HEK293T (cell line): Measurements from ENCODE around the gene MYO1A.

Experiments used
- CTCF ChIA-PET: fragments of 350-600 bp; formaldehyde crosslinking; extraction: SDS; loops from one replicate; lab custom pipeline; 2021; ENCODE audit warnings: antibody characterized with exemption, inconsistent platforms; lab: Yijun Ruan, JAX
- POLR2A ChIA-PET: fragments of 350-600 bp; formaldehyde crosslinking; extraction: SDS; loops from one replicate; lab custom pipeline; 2020; ENCODE audit warnings: antibody characterized with exemption, inconsistent platforms; lab: Yijun Ruan, JAX
- DNase-seq: peaks from one replicate; pipeline ENCODE4 v3.0.0; 2012; ENCODE audit warnings: mixed read lengths; ENCODE audit errors: extremely low spot score
- ARNT ChIP-seq: fragments of 450-650 bp; IDR thresholded peaks from 2 replicates; pipeline ENCODE4 v1.6.1; 2017; ENCODE audit warnings: mild to moderate bottlenecking
- BHLHE40 ChIP-seq: fragments of 450-650 bp; IDR thresholded peaks from 2 replicates; pipeline ENCODE4 v1.6.1; 2016; ENCODE audit warnings: mild to moderate bottlenecking, moderate library complexity, borderline replicate concordance
- CTBP1 ChIP-seq: fragments of 450-650 bp; IDR thresholded peaks from 2 replicates; pipeline ENCODE4 v1.6.1; 2016; ENCODE audit warnings: borderline replicate concordance
- ELF4 ChIP-seq: fragments of 450-650 bp; IDR thresholded peaks from 2 replicates; pipeline ENCODE4 v1.6.1; 2017; ENCODE audit warnings: antibody characterized with exemption
- FOXA1 ChIP-seq: fragments of 450-650 bp; IDR thresholded peaks from 2 replicates; pipeline ENCODE4 v1.6.1; 2016; ENCODE audit warnings: mild to moderate bottlenecking
- FOXK2 ChIP-seq: fragments of 450-650 bp; IDR thresholded peaks from 2 replicates; pipeline ENCODE4 v1.6.1; 2016; ENCODE audit warnings: mild to moderate bottlenecking
- FOXM1 ChIP-seq: fragments of 450-650 bp; IDR thresholded peaks from 2 replicates; pipeline ENCODE4 v1.6.1; 2017; ENCODE audit warnings: mild to moderate bottlenecking, borderline replicate concordance
- HDGF ChIP-seq: fragments of 450-650 bp; IDR thresholded peaks from 2 replicates; pipeline ENCODE4 v1.6.1; 2017; ENCODE audit warnings: antibody characterized with exemption, borderline replicate concordance
- L3MBTL2 ChIP-seq: fragments of 450-650 bp; conservative IDR thresholded peaks from 2 replicates; pipeline ENCODE4 v1.6.1; 2016; ENCODE audit warnings: mild to moderate bottlenecking
- LEF1 ChIP-seq: fragments of 450-650 bp; IDR thresholded peaks from 2 replicates; pipeline ENCODE4 v1.6.1; 2017; ENCODE audit warnings: mild to moderate bottlenecking, borderline replicate concordance
- NFRKB ChIP-seq: fragments of 450-650 bp; IDR thresholded peaks from 2 replicates; pipeline ENCODE4 v1.6.1; 2016; ENCODE audit warnings: mild to moderate bottlenecking, moderate library complexity
- PKNOX1 ChIP-seq: fragments of 450-650 bp; IDR thresholded peaks from 2 replicates; pipeline ENCODE4 v1.6.1; 2016
- SP1 ChIP-seq: fragments of 450-650 bp; IDR thresholded peaks from 2 replicates; pipeline ENCODE4 v1.6.1; 2017
- SUZ12 ChIP-seq: fragments of 450-650 bp; IDR thresholded peaks from 2 replicates; pipeline ENCODE4 v1.6.1; 2016; ENCODE audit warnings: mild to moderate bottlenecking
- TARDBP ChIP-seq: fragments of 450-650 bp; IDR thresholded peaks from 2 replicates; pipeline ENCODE4 v1.6.1; 2016
- ZNF384 ChIP-seq: fragments of 450-650 bp; IDR thresholded peaks from 2 replicates; pipeline ENCODE4 v1.6.1; 2016

Gene MYO1A

GRCh38 chr12:57088354-57089270 is 38.7 kb upstream of the MYO1A start, which contains the start of gene NAB2:
NAB2 (plus strand) TSS chr12:57089114; CDS start chr12:57089272, 158 bp downstream.
- POLR2A ChIA-PET = interaction anchor here (1.0 to 4.9 kb wide), 5 partner anchors 10 to 72 kb away, joined by 3 to 41 read pairs (median 12); partner anchors contain the start of genes NEMP1, STAT6 and TAC3
- peak; percentile 85 for DNase-seq
- CTCF ChIA-PET = interaction anchor here (0.6 to 2.3 kb wide), 2 partner anchors 20 to 23 kb away, joined by 4 to 12 read pairs; partner anchors contain the start of gene STAT6
- TF ChIP-seq TARDBP (no peak), ARNT (no peak), L3MBTL2 (peak; percentile 95), FOXM1 (no peak)

- ChIA-PET CTCF (interaction anchor here (1.5 to 2.3 kb wide), 2 partner anchors 24 to 85 kb away, joined by 3 to 12 read pairs; partner anchors contain the start of gene STAT6), POLR2A (interaction anchor here (0.6 to 4.9 kb wide), 4 partner anchors 9 to 72 kb away, joined by 3 to 41 read pairs (median 15); partner anchors contain the start of genes NEMP1, STAT6 and TAC3)
- TF ChIP-seq FOXM1 (no peak), LEF1 (no peak), ELF4 (no peak), HDGF (no peak), CTBP1 (no peak), PKNOX1 (no peak), SUZ12 (no peak), SP1 (no peak)
- DNase-seq = peak; percentile 29
These were observed 37.9 kb upstream of the MYO1A start for GRCh38 chr12:57087691-57088353.

GRCh38 chr12:57087010-57087690 is 37.2 kb upstream of the MYO1A start:
- ChIA-PET POLR2A (interaction anchor here (0.6 to 4.9 kb wide), 3 partner anchors 9 to 71 kb away, joined by 3 to 41 read pairs (median 27); partner anchors contain the start of genes NEMP1, STAT6 and TAC3), CTCF (interaction anchor here (0.7 to 2.3 kb wide), 3 partner anchors 25 to 949 kb away, joined by 3 to 12 read pairs (median 3); partner anchors contain the start of gene STAT6)
- no peak for TF ChIP-seq ARNT
- TF ChIP-seq SP1 = no peak
- TF ChIP-seq FOXM1 = no peak
- no peak for TF ChIP-seq FOXA1
- TF ChIP-seq HDGF = no peak
- no peak for TF ChIP-seq TARDBP
- no peak for TF ChIP-seq CTBP1
- TF ChIP-seq ELF4 = no peak
- no peak for TF ChIP-seq PKNOX1
- TF ChIP-seq NFRKB = no peak
- no peak for TF ChIP-seq SUZ12
- TF ChIP-seq ZNF384 = no peak
- no peak for TF ChIP-seq LEF1
- DNase-seq = no peak

GRCh38 chr12:57086493-57087009 is 36.6 kb upstream of the MYO1A start:
- TF ChIP-seq HDGF = no peak
- TF ChIP-seq ARNT = no peak
- TF ChIP-seq ELF4 = no peak
- no peak for TF ChIP-seq ZNF384
- no peak for TF ChIP-seq FOXA1
- ChIA-PET CTCF (interaction anchor here (0.7 to 2.3 kb wide), 3 partner anchors 25 to 948 kb away, joined by 3 to 12 read pairs (median 3); partner anchors contain the start of gene STAT6), POLR2A (interaction anchor here (2.3 to 4.9 kb wide), 2 partner anchors 8 to 25 kb away, joined by 27 to 41 read pairs; partner anchors contain the start of genes NEMP1 and STAT6)
- DNase-seq = peak; percentile 48

GRCh38 chr12:57085999-57086492 is 36.1 kb upstream of the MYO1A start:
- DNase-seq = peak; percentile 10
- ChIA-PET CTCF (interaction anchor here (2.3 kb wide), 1 partner anchor 26 kb away, joined by 12 read pairs; the partner anchor contains the start of gene STAT6), POLR2A (interaction anchor here (2.1 to 4.9 kb wide), 3 partner anchors 7 to 26 kb away, joined by 6 to 41 read pairs (median 27); partner anchors contain the start of genes NEMP1 and STAT6)
- no peak for TF ChIP-seq LEF1
- TF ChIP-seq HDGF = no peak
- no peak; the same call in 1 of the 2 replicates for TF ChIP-seq L3MBTL2
- no peak for TF ChIP-seq ZNF384
- no peak for TF ChIP-seq FOXK2
- no peak for TF ChIP-seq SUZ12
- no peak for TF ChIP-seq SP1
- TF ChIP-seq PKNOX1 = no peak
- TF ChIP-seq CTBP1 = no peak
- no peak for TF ChIP-seq FOXM1
- no peak for TF ChIP-seq BHLHE40
- TF ChIP-seq FOXA1 = no peak
